WERI-Rb-1 (cell line): ENCODE measurements around the gene KCNIP4.

Experiments
- DNase-seq: peaks from one replicate; pipeline ENCODE4 v3.0.0-alpha.2; 2020
- H3K27ac ChIP-seq: fragments of 250-450 bp; sonication (Bioruptor Pico); 2 replicates; pipeline ENCODE4 v1.5.1; 2020; ENCODE audit warnings: mild to moderate bottlenecking, moderate library complexity
- H3K27me3 ChIP-seq: fragments of 250-450 bp; sonication (Bioruptor Pico); 2 replicates; pipeline ENCODE4 v1.5.1; 2021; ENCODE audit warnings: mild to moderate bottlenecking, low read depth, moderate library complexity; ENCODE audit not compliant: insufficient read depth, severe bottlenecking
- H3K36me3 ChIP-seq: fragments of 250-450 bp; sonication (Bioruptor Pico); 2 replicates; pipeline ENCODE4 v1.5.1; 2020; ENCODE audit warnings: mild to moderate bottlenecking, moderate library complexity
- H3K4me3 ChIP-seq: 2 replicates; pipeline ENCODE4 v1.5.1; 2011; ENCODE audit warnings: low read depth, mild to moderate bottlenecking, control low read depth, low read length
- H3K9me3 ChIP-seq: fragments of 250-450 bp; sonication (Bioruptor Pico); 2 replicates; pipeline ENCODE4 v1.5.1; 2021; ENCODE audit warnings: mild to moderate bottlenecking, moderate library complexity; ENCODE audit not compliant: severe bottlenecking
- CTCF ChIP-seq: IDR thresholded peaks from 2 replicates; pipeline ENCODE4 v1.5.1; 2011; ENCODE audit warnings: low read depth, mild to moderate bottlenecking, control low read depth, inconsistent platforms, low read length

The KCNIP4 gene

DNA sequence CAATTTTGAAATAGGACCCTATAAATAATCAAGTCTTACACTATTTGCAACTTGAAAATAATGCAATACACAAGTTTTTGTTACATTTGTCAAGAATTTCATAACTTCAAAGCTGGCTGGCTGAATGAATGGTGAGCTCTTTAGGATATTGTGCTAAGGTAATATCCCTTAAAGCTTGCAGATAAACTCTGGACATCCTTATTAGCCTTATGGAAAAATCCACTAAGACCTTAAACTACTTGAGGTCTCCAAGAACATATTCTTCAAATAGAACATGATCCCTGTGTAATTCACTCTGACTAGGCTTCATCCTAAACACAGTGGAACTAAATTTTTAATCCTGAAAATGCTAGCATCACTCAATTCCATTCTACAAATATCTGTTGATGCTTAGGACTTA, 1049.0 kb downstream of the KCNIP4 start:
- H3K36me3 ChIP-seq = no peaks in the 10 kb centered on the region

DNA sequence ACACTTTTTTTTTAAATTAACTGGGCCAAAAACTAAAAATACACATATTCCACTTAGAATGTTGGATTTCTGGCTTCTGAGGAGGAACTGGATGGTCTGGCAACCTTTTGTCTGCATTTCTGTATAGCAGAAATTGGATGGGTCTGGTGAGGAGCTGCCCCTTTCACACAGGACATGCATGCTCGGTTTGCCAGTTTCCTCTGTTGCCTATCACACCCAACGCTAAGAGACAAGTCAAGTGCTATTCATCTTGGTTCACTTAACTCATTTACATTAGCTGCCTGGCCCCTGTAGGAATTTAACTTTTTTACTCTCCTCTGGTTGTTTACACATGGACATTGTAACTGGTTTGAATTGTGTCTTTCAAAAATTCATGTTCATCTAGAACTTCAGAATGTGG, 1052.6 kb downstream of the KCNIP4 start:
- no peak for DNase-seq
- no peak overlapping the region for H3K4me3 ChIP-seq
- no peak overlapping the region for H3K27ac ChIP-seq
- TF ChIP-seq CTCF = no peak
- H3K27me3 ChIP-seq = no peaks in the 10 kb centered on the region
- H3K9me3 ChIP-seq = no peaks in the 10 kb centered on the region
- no peaks in the 10 kb centered on the region for H3K36me3 ChIP-seq

More for the DNA sequence above, 1049.0 kb downstream of the KCNIP4 start:
- no peak for DNase-seq
- no peaks in the 10 kb centered on the region for H3K9me3 ChIP-seq
- TF ChIP-seq CTCF = no peak
- H3K4me3 ChIP-seq = no peak overlapping the region
- H3K27ac ChIP-seq = no peak overlapping the region
- H3K27me3 ChIP-seq = no peaks in the 10 kb centered on the region

DNA sequence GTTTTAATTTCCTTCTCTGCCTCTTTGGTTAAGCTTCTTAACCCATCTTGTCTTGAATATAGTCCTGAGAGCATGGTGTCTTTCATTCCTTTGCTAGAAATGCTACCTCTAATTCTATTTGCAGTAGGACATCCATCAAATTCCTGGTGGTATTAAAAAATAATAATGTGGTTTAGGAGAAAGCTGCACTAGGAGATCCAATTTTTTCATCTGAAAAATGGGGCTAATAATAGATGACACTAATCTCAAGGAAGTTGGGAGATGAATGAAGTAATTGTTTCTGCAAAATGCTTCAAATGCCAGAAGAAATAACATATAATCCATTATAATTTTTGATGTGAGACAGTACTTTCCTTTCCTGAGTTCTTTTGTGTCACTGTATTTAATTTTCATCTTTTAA, 1053.4 kb downstream of the KCNIP4 start:
- H3K36me3 ChIP-seq = no peaks in the 10 kb centered on the region
- no peak overlapping the region for H3K4me3 ChIP-seq
- no peaks in the 10 kb centered on the region for H3K27me3 ChIP-seq
- H3K27ac ChIP-seq = no peak overlapping the region
- no peaks in the 10 kb centered on the region for H3K9me3 ChIP-seq
- no peak for DNase-seq
- no peak for TF ChIP-seq CTCF

- no peak for DNase-seq
- no peaks in the 10 kb centered on the region for H3K9me3 ChIP-seq
- no peaks in the 10 kb centered on the region for H3K36me3 ChIP-seq
- H3K4me3 ChIP-seq = no peak overlapping the region
- no peak for TF ChIP-seq CTCF
- no peak overlapping the region for H3K27ac ChIP-seq
- H3K27me3 ChIP-seq = no peaks in the 10 kb centered on the region
Measured at GRCh38 chr4:20890761-20891160, 1057.8 kb downstream of the KCNIP4 start.

- DNase-seq = no peak
- Histone ChIP-seq H3K27ac (no peak overlapping the region), H3K27me3 (no peaks in the 10 kb centered on the region), H3K36me3 (no peaks in the 10 kb centered on the region), H3K4me3 (no peak overlapping the region), H3K9me3 (no peaks in the 10 kb centered on the region)
- TF ChIP-seq CTCF = no peak
Measured at GRCh38 chr4:20889901-20890300, 1058.7 kb downstream of the KCNIP4 start.

GRCh38 chr4:20883677-20884076, 1064.9 kb downstream of the KCNIP4 start:
- DNase-seq = no peak
- no peaks in the 10 kb centered on the region for H3K36me3 ChIP-seq
- H3K9me3 ChIP-seq = no peaks in the 10 kb centered on the region
- no peak for TF ChIP-seq CTCF
- H3K27ac ChIP-seq = no peak overlapping the region
- H3K27me3 ChIP-seq = no peaks in the 10 kb centered on the region
- H3K4me3 ChIP-seq = no peak overlapping the region
